ENCODE data around the gene PPP1R7.

PPP1R7 gene

DNA sequence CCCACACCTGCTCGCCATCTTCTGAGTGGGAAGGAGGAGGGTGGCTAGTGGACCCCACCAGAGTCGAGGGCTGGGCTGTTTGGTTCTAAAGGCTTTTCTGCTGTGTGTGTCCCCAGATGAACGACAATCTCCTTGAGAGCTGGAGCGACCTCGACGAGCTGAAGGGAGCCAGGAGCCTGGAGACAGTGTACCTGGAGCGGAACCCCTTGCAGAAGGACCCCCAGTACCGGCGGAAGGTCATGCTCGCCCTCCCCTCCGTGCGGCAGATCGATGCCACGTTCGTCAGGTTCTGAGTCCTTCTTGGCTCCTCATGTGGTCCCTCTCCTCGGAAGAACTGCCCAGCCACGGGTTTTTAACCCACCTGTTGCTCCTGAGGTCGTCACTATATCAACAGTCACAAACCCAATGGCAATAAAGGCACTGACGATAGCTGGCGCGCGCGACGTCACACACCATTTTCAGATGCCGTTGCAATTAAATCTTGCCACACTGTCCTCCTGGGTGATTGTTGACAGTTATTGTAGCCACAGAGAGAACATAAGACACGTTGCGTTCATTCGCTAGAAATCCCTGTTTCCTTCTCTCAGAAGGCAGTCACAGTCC is 32.4 kb downstream of the PPP1R7 start:
- no peak overlapping the region for H3K27ac Mint-ChIP-seq
- TF ChIP-seq, protein P1, sequence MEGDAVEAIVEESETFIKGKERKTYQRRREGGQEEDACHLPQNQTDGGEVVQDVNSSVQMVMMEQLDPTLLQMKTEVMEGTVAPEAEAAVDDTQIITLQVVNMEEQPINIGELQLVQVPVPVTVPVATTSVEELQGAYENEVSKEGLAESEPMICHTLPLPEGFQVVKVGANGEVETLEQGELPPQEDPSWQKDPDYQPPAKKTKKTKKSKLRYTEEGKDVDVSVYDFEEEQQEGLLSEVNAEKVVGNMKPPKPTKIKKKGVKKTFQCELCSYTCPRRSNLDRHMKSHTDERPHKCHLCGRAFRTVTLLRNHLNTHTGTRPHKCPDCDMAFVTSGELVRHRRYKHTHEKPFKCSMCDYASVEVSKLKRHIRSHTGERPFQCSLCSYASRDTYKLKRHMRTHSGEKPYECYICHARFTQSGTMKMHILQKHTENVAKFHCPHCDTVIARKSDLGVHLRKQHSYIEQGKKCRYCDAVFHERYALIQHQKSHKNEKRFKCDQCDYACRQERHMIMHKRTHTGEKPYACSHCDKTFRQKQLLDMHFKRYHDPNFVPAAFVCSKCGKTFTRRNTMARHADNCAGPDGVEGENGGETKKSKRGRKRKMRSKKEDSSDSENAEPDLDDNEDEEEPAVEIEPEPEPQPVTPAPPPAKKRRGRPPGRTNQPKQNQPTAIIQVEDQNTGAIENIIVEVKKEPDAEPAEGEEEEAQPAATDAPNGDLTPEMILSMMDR (IDR thresholded peaks at IDR 0.05; ENCODE audit: unreplicated experiment in 3 of 3): no peak

DNA sequence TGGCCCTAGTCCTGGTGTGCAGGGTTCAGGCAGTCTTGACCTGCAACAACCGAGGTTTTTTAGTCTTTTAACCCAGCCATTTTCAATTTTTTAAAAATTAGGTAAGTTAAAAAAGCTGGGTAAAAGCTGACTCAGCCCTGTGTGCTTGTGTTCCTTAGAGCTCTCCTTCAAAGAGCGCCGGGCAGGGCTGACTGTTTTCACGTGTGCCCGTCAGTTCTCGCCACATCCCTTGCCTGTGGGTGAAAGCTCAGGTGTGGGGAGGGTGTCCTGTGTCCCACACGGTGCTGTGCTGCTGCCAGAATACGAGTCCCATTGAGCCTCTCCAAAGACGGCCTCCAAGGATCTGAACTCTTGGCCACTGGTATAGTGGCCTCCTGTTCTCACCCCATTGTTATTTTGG is 33.0 kb downstream of the PPP1R7 start:
- H3K9me3 Mint-ChIP-seq: no peaks in the 10 kb centered on the region
- no peak overlapping the region for H3K4me3 Mint-ChIP-seq
- H3K27ac Mint-ChIP-seq: no peak overlapping the region
- no peaks in the 10 kb centered on the region for H3K27me3 Mint-ChIP-seq (ENCODE audit: low read depth)
- TF ChIP-seq, protein P1 (IDR thresholded peaks at IDR 0.05; ENCODE audit: unreplicated experiment in 3 of 3): no peak
- no peaks in the 10 kb centered on the region for H3K4me1 Mint-ChIP-seq
- H3K36me3 Mint-ChIP-seq (ENCODE audit: low read depth): peaks cover 17% of the 10 kb centered on the region

More for the DNA sequence above, 32.4 kb downstream of the PPP1R7 start:
- H3K4me1 Mint-ChIP-seq: no peaks in the 10 kb centered on the region
- peaks cover 19% of the 10 kb centered on the region for H3K36me3 Mint-ChIP-seq (ENCODE audit: low read depth)
- H3K27me3 Mint-ChIP-seq (ENCODE audit: low read depth): no peaks in the 10 kb centered on the region
- H3K9me3 Mint-ChIP-seq: no peaks in the 10 kb centered on the region
- H3K4me3 Mint-ChIP-seq: no peak overlapping the region

DNA sequence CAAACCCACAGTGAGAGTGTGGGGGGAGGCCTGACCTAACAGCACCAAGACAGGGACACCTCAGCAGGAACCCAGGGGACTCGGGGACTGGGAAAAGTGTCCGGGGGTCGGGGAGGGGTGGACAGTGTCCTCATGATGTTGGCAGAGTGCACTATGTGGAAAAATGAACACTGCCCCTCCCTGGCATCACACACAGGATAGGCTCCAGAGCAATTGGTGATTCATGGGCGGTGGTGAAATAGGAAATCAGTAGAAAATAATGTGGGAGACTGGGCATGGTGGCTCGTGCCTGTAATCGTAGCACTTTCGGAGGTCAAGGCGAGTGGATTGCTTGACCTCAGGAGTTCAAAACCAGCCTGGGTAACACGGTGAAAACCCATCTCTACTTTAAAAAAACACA is 34.6 kb downstream of the PPP1R7 start:
- no peaks in the 10 kb centered on the region for H3K4me1 Mint-ChIP-seq
- no peak overlapping the region for H3K4me3 Mint-ChIP-seq
- no peaks in the 10 kb centered on the region for H3K9me3 Mint-ChIP-seq
- TF ChIP-seq, protein P1 (IDR thresholded peaks at IDR 0.05; ENCODE audit: unreplicated experiment in 3 of 3): no peak
- peaks cover 3% of the 10 kb centered on the region for H3K36me3 Mint-ChIP-seq (ENCODE audit: low read depth)
- no peaks in the 10 kb centered on the region for H3K27me3 Mint-ChIP-seq (ENCODE audit: low read depth)
- H3K27ac Mint-ChIP-seq: no peak overlapping the region

DNA sequence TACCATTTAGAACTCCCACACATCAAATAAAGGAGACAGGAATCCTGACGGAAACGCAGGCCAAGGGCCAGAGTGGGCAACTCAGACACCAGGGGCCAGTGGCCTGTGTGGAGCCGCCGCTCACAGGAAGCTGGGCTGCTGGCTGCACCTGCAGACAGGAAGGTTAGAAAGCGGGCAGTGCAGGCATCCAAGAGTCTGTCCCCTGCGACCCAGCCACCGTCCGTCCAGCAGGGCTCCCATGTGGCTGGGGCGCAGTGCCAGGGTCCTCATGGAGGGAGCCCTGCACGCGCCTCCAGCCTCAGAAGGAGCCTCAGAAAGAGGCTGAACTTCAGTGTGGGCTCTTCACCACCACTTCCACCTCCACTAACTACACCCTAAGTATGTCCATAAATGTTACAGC is 35.7 kb downstream of the PPP1R7 start:
- Mint-ChIP-seq H3K36me3 (ENCODE audit: low read depth) (no peaks in the 10 kb centered on the region), H3K27me3 (ENCODE audit: low read depth) (no peaks in the 10 kb centered on the region), H3K27ac (no peak overlapping the region), H3K4me3 (no peak overlapping the region), H3K9me3 (no peaks in the 10 kb centered on the region), H3K4me1 (no peaks in the 10 kb centered on the region)
- TF ChIP-seq, protein P1 (IDR thresholded peaks at IDR 0.05; ENCODE audit: unreplicated experiment in 3 of 3): no peak

DNA sequence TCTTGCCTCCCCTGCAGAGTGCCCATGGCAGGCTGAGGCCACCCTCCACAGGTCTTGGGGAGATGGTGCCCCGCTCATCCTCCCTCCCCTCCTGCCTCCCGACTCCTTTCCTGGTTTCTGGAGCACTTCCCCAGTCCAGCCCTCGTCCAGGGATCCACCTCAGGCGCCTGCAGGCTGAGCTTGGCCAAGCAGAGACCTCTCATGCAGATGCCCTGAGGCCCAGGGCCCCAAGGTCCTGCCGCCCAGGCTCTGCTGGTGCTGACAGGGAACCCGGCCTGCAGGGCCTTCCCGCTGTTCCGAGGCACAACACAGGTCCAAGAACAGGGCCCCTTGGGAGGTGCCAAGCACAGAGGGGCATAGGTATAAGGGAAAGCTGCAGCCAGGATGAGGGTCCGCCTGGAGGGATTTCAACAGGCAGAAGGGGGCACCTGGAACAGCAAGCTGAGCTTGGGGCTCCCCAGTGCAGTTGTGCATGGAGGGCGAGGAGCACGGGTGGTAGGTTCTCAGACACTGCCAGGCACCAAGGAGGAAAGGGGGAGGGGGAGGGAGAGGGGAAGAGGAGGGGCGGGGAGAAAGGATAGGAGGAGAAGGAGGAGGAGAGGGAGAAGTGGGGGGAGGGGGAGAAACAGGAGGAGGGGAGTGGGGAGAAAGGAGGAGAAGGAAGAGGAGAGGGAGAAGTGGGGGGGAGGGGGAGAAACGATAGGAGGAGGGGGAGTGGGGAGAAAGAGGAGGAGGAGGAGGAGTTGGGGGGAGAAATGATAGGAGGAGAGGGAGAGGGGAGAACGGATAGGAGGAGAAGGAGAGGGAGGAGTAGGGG is 37.0 kb downstream of the PPP1R7 start:
- Mint-ChIP-seq H3K27me3 (ENCODE audit: low read depth) (no peaks in the 10 kb centered on the region), H3K9me3 (no peaks in the 10 kb centered on the region), H3K27ac (no peak overlapping the region), H3K4me1 (no peaks in the 10 kb centered on the region), H3K4me3 (no peak overlapping the region), H3K36me3 (ENCODE audit: low read depth) (no peaks in the 10 kb centered on the region)
- TF ChIP-seq, protein P1 (IDR thresholded peaks at IDR 0.05; ENCODE audit: unreplicated experiment in 3 of 3): no peak

DNA sequence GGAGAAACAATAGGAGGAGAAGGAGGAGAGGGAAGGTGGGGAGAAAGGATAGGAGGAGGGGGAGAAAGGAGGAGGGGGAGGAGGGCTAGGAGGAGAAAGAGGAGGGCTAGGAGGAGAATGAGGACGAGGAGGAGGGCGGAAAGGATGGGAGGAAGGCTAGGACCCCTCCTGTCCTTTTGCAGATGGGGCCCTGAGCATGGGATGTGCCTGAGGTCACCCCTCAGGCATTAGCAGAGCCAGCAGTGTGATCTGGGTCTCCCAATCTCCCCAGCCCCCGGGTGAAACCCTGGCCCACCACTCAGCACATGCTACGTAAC is 37.6 kb downstream of the PPP1R7 start:
- no peaks in the 10 kb centered on the region for H3K9me3 Mint-ChIP-seq

More for the DNA sequence above, 37.6 kb downstream of the PPP1R7 start:
- no peak overlapping the region for H3K27ac Mint-ChIP-seq
- no peak overlapping the region for H3K4me3 Mint-ChIP-seq
- H3K27me3 Mint-ChIP-seq (ENCODE audit: low read depth): no peaks in the 10 kb centered on the region
- no peaks in the 10 kb centered on the region for H3K4me1 Mint-ChIP-seq
- TF ChIP-seq, protein P1 (IDR thresholded peaks at IDR 0.05; ENCODE audit: unreplicated experiment in 3 of 3): no peak
- no peaks in the 10 kb centered on the region for H3K36me3 Mint-ChIP-seq (ENCODE audit: low read depth)

Measured in nephron (organoid).